DMS 273 (cell line): ENCODE measurements around the gene CNTN2.
A peak's percentile ranks its signal among the peaks of the same experiment; 100 is the strongest.

Source experiments
- DNase-seq: peaks from one replicate; lab custom pipeline; 2025; ENCODE audit not compliant: unreplicated experiment; lab: John Stamatoyannopoulos, UW

CNTN2 gene

GRCh38 chr1:205069371-205070125 lies 26.5 kb downstream of the CNTN2 start:
- no peak for DNase-seq

GRCh38 chr1:205071028-205071409 lies 28.0 kb downstream of the CNTN2 start:
- DNase-seq = no peak

GRCh38 chr1:205071801-205072200 lies 28.8 kb downstream of the CNTN2 start:
- DNase-seq = no peak

GRCh38 chr1:205072286-205072685 lies 29.3 kb downstream of the CNTN2 start:
- no peak for DNase-seq

- no peak for DNase-seq
Measured at GRCh38 chr1:205072881-205073280, 29.9 kb downstream of the CNTN2 start.

- DNase-seq = no peak
Measured at GRCh38 chr1:205073511-205073910, 30.5 kb downstream of the CNTN2 start.

- no peak for DNase-seq
Measured at GRCh38 chr1:205074084-205074483, 31.1 kb downstream of the CNTN2 start.

GRCh38 chr1:205074513-205074912 lies 31.5 kb downstream of the CNTN2 start:
- DNase-seq = no peak

GRCh38 chr1:205075642-205076155 lies 32.7 kb downstream of the CNTN2 start:
- no peak for DNase-seq

GRCh38 chr1:205076245-205076761 lies 33.3 kb downstream of the CNTN2 start:
- no peak for DNase-seq

GRCh38 chr1:205077158-205077933 lies 34.3 kb downstream of the CNTN2 start:
- DNase-seq = no peak

GRCh38 chr1:205077934-205078311 lies 34.9 kb downstream of the CNTN2 start:
- no peak for DNase-seq

GRCh38 chr1:205082431-205082830 lies 39.4 kb downstream of the CNTN2 start:
- no peak for DNase-seq

- no peak for DNase-seq
Measured at GRCh38 chr1:205084360-205084759, 41.3 kb downstream of the CNTN2 start, which contains the start of gene TMEM81. TSS of gene TMEM81 (minus strand) at chr1:205084460. CDS start at chr1:205084320, 140 bp downstream.

GRCh38 chr1:205088341-205088740 lies 45.3 kb downstream of the CNTN2 start:
- DNase-seq = no peak

GRCh38 chr1:205091043-205091740 lies 48.2 kb downstream of the CNTN2 start:
- peak; percentile 65 for DNase-seq

GRCh38 chr1:205095422-205095821 lies 52.4 kb downstream of the CNTN2 start:
- DNase-seq = no peak

- no peak for DNase-seq
Measured at GRCh38 chr1:205098242-205098641, 55.2 kb downstream of the CNTN2 start.

- DNase-seq = no peak
Measured at GRCh38 chr1:205102404-205102803, 59.4 kb downstream of the CNTN2 start.

- no peak for DNase-seq
Measured at GRCh38 chr1:205107327-205107726, 64.3 kb downstream of the CNTN2 start.

GRCh38 chr1:205108464-205108863 lies 65.5 kb downstream of the CNTN2 start:
- DNase-seq = no peak
